Thoracic aorta (tissue), 2 donors: Measurements from ENCODE around the gene ADAMTS12. TPM values are rescaled to one million over a fixed set of nuclear protein-coding genes. Genes with fewer than 3 reads are reported as not detected.

Experiments
- ATAC-seq: fragments of 150-250 bp; one replicate; pipeline ENCODE4 v1.8.0; 2017; ENCODE audit warnings: low read depth; ENCODE audit not compliant: insufficient number of reproducible peaks, low FRiP score
- DNase-seq: peaks from one replicate; pipeline ENCODE4 v3.0.0-alpha.2; 2020; ENCODE audit warnings: low spot score
- H3K27ac ChIP-seq, 2 donors: fragments of 200-600 bp; sonication (generic); 1 replicate in 1 of 2; 2 replicates in 1 of 2; pipeline ENCODE4 v1.5.1; 2016; ENCODE audit warnings: mild to moderate bottlenecking in 2 of 2, moderate library complexity in 2 of 2
- H3K27me3 ChIP-seq: fragments of 200-600 bp; sonication (generic); replicated peaks from 2 replicates; pipeline ENCODE4 v1.6.0; 2016; ENCODE audit warnings: mild to moderate bottlenecking; ENCODE audit not compliant: insufficient read depth
- H3K36me3 ChIP-seq: fragments of 200-600 bp; sonication (generic); one replicate; pipeline ENCODE4 v1.5.1; 2016
- H3K4me1 ChIP-seq, 2 donors: fragments of 200-600 bp; sonication (generic); 1 replicate in 1 of 2; 2 replicates in 1 of 2; pipeline versions ENCODE4 v1.5.1 to v1.6.0; 2016; ENCODE audit warnings: low read depth in 2 of 2, mild to moderate bottlenecking in 1 of 2; ENCODE audit not compliant: control insufficient read depth in 1 of 2
- H3K4me3 ChIP-seq: fragments of 200-600 bp; sonication (generic); 2 replicates; pipeline ENCODE4 v1.5.1; 2016; ENCODE audit warnings: mild to moderate bottlenecking
- H3K9me3 ChIP-seq: fragments of 200-600 bp; sonication (generic); 2 replicates; pipeline ENCODE4 v1.5.1; 2016
- CTCF ChIP-seq: fragments of 200-600 bp; sonication (generic); IDR thresholded peaks from one replicate; pipeline ENCODE4 v1.5.1; 2019; ENCODE audit warnings: antibody characterized with exemption
- total RNA-seq, 2 donors: library from RNA; depleted of rRNA; stranded (reverse); fragments of >200 nt; gene quantifications; one replicate each; pipeline versions ENCODE4 v1.1.0 to v1.2.3, GENCODE V29; 2016

Gene ADAMTS12
- total RNA-seq, 2 donors from 2014 or later = 7.3 to 8.0 TPM

- Histone ChIP-seq H3K4me3 (no peak overlapping the region), H3K27me3 (no peaks in the 10 kb centered on the region), H3K4me1 (no peaks in the 10 kb centered on the region), H3K9me3 (no peaks in the 10 kb centered on the region), H3K27ac (no peak overlapping the region), H3K36me3 (no peaks in the 10 kb centered on the region)
- TF ChIP-seq CTCF = no peak
- DNase-seq (no peak), ATAC-seq (no peak)
These were observed 133.1 kb downstream of the ADAMTS12 start for GRCh38 chr5:33758737-33759136.

GRCh38 chr5:33756491-33756890, 135.3 kb downstream of the ADAMTS12 start:
- Histone ChIP-seq H3K36me3 (no peaks in the 10 kb centered on the region), H3K27me3 (no peaks in the 10 kb centered on the region), H3K27ac (no peak overlapping the region), H3K4me3 (no peak overlapping the region), H3K9me3 (no peaks in the 10 kb centered on the region), H3K4me1 (no peaks in the 10 kb centered on the region)
- no peak for ATAC-seq
- DNase-seq = no peak
- TF ChIP-seq CTCF = no peak

GRCh38 chr5:33755231-33755630, 136.6 kb downstream of the ADAMTS12 start:
- Histone ChIP-seq H3K27ac (no peak overlapping the region), H3K4me3 (no peak overlapping the region), H3K27me3 (no peaks in the 10 kb centered on the region), H3K9me3 (no peaks in the 10 kb centered on the region), H3K36me3 (no peaks in the 10 kb centered on the region), H3K4me1 (no peaks in the 10 kb centered on the region)
- no peak for DNase-seq
- TF ChIP-seq CTCF = no peak
- ATAC-seq = no peak

GRCh38 chr5:33753704-33754103, 138.1 kb downstream of the ADAMTS12 start:
- Histone ChIP-seq H3K36me3 (no peaks in the 10 kb centered on the region), H3K27me3 (no peaks in the 10 kb centered on the region), H3K27ac (no peak overlapping the region), H3K4me1 (no peaks in the 10 kb centered on the region), H3K9me3 (no peaks in the 10 kb centered on the region), H3K4me3 (no peak overlapping the region)
- DNase-seq (no peak), ATAC-seq (no peak)
- TF ChIP-seq CTCF = no peak

- ATAC-seq = no peak
- TF ChIP-seq CTCF = no peak
These were observed 143.0 kb downstream of the ADAMTS12 start for GRCh38 chr5:33748754-33749153.

More at GRCh38 chr5:33748754-33749153, 143.0 kb downstream of the ADAMTS12 start:
- no peak for DNase-seq
- no peak overlapping the region for H3K27ac ChIP-seq
- no peak overlapping the region for H3K4me3 ChIP-seq
- H3K4me1 ChIP-seq = no peaks in the 10 kb centered on the region
- no peaks in the 10 kb centered on the region for H3K9me3 ChIP-seq
- H3K27me3 ChIP-seq = no peaks in the 10 kb centered on the region
- no peaks in the 10 kb centered on the region for H3K36me3 ChIP-seq
